Loucy (cell line): ENCODE measurements around the gene RGPD3.

Experiments used
- H2AFZ ChIP-seq: fragments of 200-600 bp; sonication (generic); 2 replicates; pipeline ENCODE4 v1.6.0; 2016; ENCODE audit warnings: antibody characterized with exemption, mild to moderate bottlenecking, low read length, moderate library complexity
- H3F3A ChIP-seq: fragments of 200-600 bp; 2 replicates; pipeline ENCODE4 v1.6.0; 2016; ENCODE audit warnings: antibody characterized with exemption, low read depth, mild to moderate bottlenecking
- H3K27me3 ChIP-seq: fragments of 200-600 bp; sonication (generic); 2 replicates; pipeline ENCODE4 v1.6.1; 2014; ENCODE audit warnings: low read length, mild to moderate bottlenecking; ENCODE audit not compliant: insufficient read depth, poor library complexity, severe bottlenecking
- H3K36me3 ChIP-seq: fragments of 200-600 bp; sonication (generic); 2 replicates; pipeline ENCODE4 v1.6.1; 2016; ENCODE audit warnings: low read length; ENCODE audit not compliant: insufficient read depth
- H3K4me1 ChIP-seq: fragments of 200-600 bp; sonication (generic); 2 replicates; pipeline ENCODE4 v1.5.1; 2014; ENCODE audit warnings: low read length, mild to moderate bottlenecking; ENCODE audit not compliant: insufficient read depth, poor library complexity, severe bottlenecking
- H3K4me2 ChIP-seq: fragments of 200-600 bp; sonication (generic); 2 replicates; pipeline ENCODE4 v1.6.0; 2014; ENCODE audit warnings: antibody characterized with exemption, low read length, low read depth, mild to moderate bottlenecking; ENCODE audit not compliant: poor library complexity, severe bottlenecking
- H3K4me3 ChIP-seq: fragments of 200-600 bp; sonication (generic); 2 replicates; pipeline ENCODE4 v1.5.1; 2014; ENCODE audit warnings: low read length, mild to moderate bottlenecking, mixed read lengths; ENCODE audit not compliant: poor library complexity, severe bottlenecking
- H3K79me2 ChIP-seq: fragments of 200-600 bp; sonication (generic); 2 replicates; pipeline ENCODE4 v1.6.1; 2014; ENCODE audit warnings: low read length; ENCODE audit not compliant: insufficient read depth
- H3K9ac ChIP-seq: fragments of 200-600 bp; sonication (generic); 2 replicates; pipeline ENCODE4 v1.6.0; 2014; ENCODE audit warnings: mild to moderate bottlenecking, low read depth, low read length, moderate library complexity; ENCODE audit not compliant: poor library complexity, severe bottlenecking
- H3K9me2 ChIP-seq: fragments of 200-600 bp; sonication (generic); replicated peaks from 2 replicates; pipeline ENCODE4 v1.6.1; 2016; ENCODE audit warnings: low read depth, low read length, mixed read lengths
- H3K9me3 ChIP-seq: fragments of 200-600 bp; sonication (generic); 2 replicates; pipeline ENCODE4 v1.6.1; 2014; ENCODE audit warnings: mild to moderate bottlenecking, antibody characterized with exemption, low read length, low read depth; ENCODE audit not compliant: insufficient read depth
- H4K20me1 ChIP-seq: fragments of 200-600 bp; sonication (generic); 2 replicates; pipeline ENCODE4 v1.6.0; 2014; ENCODE audit warnings: antibody characterized with exemption, low read length, mild to moderate bottlenecking; ENCODE audit not compliant: insufficient read depth, poor library complexity, severe bottlenecking
- CTCF ChIP-seq: fragments of 200-600 bp; sonication (generic); conservative IDR thresholded peaks from 2 replicates; pipeline ENCODE4 v1.5.1; 2014; ENCODE audit warnings: mild to moderate bottlenecking, antibody characterized with exemption, low read length
- EZH2phosphoT487 ChIP-seq: fragments of 200-600 bp; IDR thresholded peaks from 2 replicates; pipeline ENCODE4 v1.6.1; 2018; ENCODE audit warnings: antibody characterized with exemption, mild to moderate bottlenecking, moderate library complexity, borderline replicate concordance

The RGPD3 gene

DNA sequence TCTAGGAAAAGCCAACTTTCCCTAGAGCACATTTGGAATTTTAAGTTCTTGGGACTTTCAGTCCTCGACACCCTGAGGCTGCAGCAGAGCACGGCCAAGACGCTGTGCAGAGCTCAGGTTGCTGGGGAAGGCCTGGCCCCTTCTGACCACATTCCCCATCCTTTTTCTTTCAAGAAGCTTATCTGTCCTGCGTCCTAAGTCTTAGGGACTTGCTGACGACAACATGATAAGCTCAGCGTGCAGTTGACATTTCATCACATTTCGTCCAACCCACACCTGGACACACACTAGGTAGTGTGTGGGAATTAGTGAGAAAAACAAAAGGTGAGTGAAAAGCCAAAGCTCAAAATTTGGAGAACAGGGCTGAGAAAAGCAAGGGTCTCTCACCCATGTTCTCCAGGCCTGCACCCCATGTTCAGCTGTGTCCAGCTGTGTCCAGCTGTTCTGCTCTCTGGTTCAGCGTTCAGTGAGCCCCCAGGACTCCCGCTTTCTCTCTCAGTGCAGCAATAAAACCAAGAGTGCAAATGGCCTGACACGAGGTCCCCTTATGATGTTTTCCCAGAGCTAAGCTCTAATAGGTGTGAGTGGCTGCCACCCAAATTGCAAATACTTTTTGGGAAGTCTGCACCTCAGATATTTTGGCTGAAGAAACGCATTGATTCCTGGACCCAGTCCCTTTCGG is 101.9 kb downstream of the RGPD3 start:
- no peaks in the 10 kb centered on the region for H3F3A ChIP-seq

GRCh38 chr2:106363791-106364190 is 104.4 kb downstream of the RGPD3 start:
- no peak for TF ChIP-seq CTCF
- no peak for TF ChIP-seq EZH2phosphoT487
- no peak overlapping the region for H3K9ac ChIP-seq
- H3K4me2 ChIP-seq, result no peak overlapping the region
- H3K79me2 ChIP-seq, result no peaks in the 10 kb centered on the region
- no peaks in the 10 kb centered on the region for H3K36me3 ChIP-seq
- no peaks in the 10 kb centered on the region for H3K9me2 ChIP-seq
- no peak overlapping the region for H2AFZ ChIP-seq
- no peak overlapping the region for H3K4me3 ChIP-seq
- no peaks in the 10 kb centered on the region for H3K27me3 ChIP-seq
- H4K20me1 ChIP-seq, result no peaks in the 10 kb centered on the region
- H3K4me1 ChIP-seq, result no peaks in the 10 kb centered on the region
- no peaks in the 10 kb centered on the region for H3K9me3 ChIP-seq
- no peaks in the 10 kb centered on the region for H3F3A ChIP-seq

More for the DNA sequence above, 101.9 kb downstream of the RGPD3 start:
- no peaks in the 10 kb centered on the region for H3K36me3 ChIP-seq
- H4K20me1 ChIP-seq, result no peaks in the 10 kb centered on the region
- no peaks in the 10 kb centered on the region for H3K79me2 ChIP-seq
- H3K9me2 ChIP-seq, result no peaks in the 10 kb centered on the region
- H3K27me3 ChIP-seq, result no peaks in the 10 kb centered on the region
- H3K4me1 ChIP-seq, result no peaks in the 10 kb centered on the region
- H3K4me2 ChIP-seq, result no peak overlapping the region
- H3K9me3 ChIP-seq, result no peaks in the 10 kb centered on the region
- H3K9ac ChIP-seq, result no peak overlapping the region
- no peak overlapping the region for H3K4me3 ChIP-seq
- no peak overlapping the region for H2AFZ ChIP-seq
- TF ChIP-seq EZH2phosphoT487, result no peak
- no peak for TF ChIP-seq CTCF

DNA sequence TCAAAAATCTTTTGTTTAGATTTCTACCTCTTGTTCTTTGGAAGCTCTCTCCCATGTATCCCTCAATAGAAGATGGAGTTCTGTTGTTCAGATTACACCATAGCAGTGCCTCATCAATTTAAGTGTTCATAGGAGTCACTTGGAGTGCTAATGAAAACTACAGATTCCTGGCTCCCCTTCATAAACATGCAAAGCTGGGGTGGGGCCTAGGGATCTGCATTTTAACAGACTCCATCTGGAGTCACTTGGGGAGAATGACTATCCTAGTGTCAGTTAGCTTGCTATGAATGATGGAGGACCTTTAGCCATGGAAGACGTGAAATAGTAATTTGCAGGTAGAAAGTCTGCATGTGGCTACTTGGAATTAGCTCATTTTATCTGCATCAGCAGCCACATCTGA is 105.4 kb downstream of the RGPD3 start:
- H3K4me2 ChIP-seq, result no peak overlapping the region
- H3K9me2 ChIP-seq, result no peaks in the 10 kb centered on the region
- no peaks in the 10 kb centered on the region for H3F3A ChIP-seq
- no peak overlapping the region for H3K9ac ChIP-seq
- H3K4me3 ChIP-seq, result no peak overlapping the region
- no peak overlapping the region for H2AFZ ChIP-seq
- H3K9me3 ChIP-seq, result no peaks in the 10 kb centered on the region
- no peaks in the 10 kb centered on the region for H4K20me1 ChIP-seq
- no peaks in the 10 kb centered on the region for H3K27me3 ChIP-seq
- no peak for TF ChIP-seq EZH2phosphoT487
- TF ChIP-seq CTCF, result no peak
- no peaks in the 10 kb centered on the region for H3K79me2 ChIP-seq
- H3K4me1 ChIP-seq, result peaks cover 8% of the 10 kb centered on the region
- H3K36me3 ChIP-seq, result no peaks in the 10 kb centered on the region
